MM.1S (cell line): Measurements from ENCODE around the gene ATP6V1F.
A peak's percentile ranks its signal among the peaks of the same experiment; 100 is the strongest.

Source experiments
- DNase-seq: peaks from one replicate; pipeline ENCODE4 v3.0.0-alpha.2; 2015
- H2AFZ ChIP-seq: fragments of 300-600 bp; sonication (generic); 2 replicates; pipeline ENCODE4 v1.6.0; 2016; ENCODE audit warnings: antibody characterized with exemption, low read length
- H3F3A ChIP-seq: fragments of 300-600 bp; sonication (generic); 2 replicates; pipeline ENCODE4 v1.6.1; 2016; ENCODE audit warnings: mild to moderate bottlenecking, antibody characterized with exemption, low read length, moderate library complexity, mixed read lengths; ENCODE audit not compliant: insufficient read depth
- H3K27ac ChIP-seq: fragments of 300-600 bp; sonication (generic); 2 replicates; pipeline ENCODE4 v1.5.1; 2016; ENCODE audit warnings: mild to moderate bottlenecking, low read length
- H3K27me3 ChIP-seq: fragments of 300-600 bp; sonication (generic); replicated peaks from 2 replicates; pipeline ENCODE4 v1.6.0; 2016; ENCODE audit warnings: low read length; ENCODE audit not compliant: insufficient read depth
- H3K36me3 ChIP-seq: fragments of 300-600 bp; sonication (generic); replicated peaks from 2 replicates; pipeline ENCODE4 v1.6.1; 2016; ENCODE audit warnings: mild to moderate bottlenecking, low read length, mixed read lengths; ENCODE audit not compliant: insufficient read depth
- H3K4me1 ChIP-seq: fragments of 300-600 bp; sonication (generic); 2 replicates; pipeline ENCODE4 v1.6.1; 2016; ENCODE audit warnings: low read length, mixed read lengths
- H3K4me2 ChIP-seq: fragments of 300-600 bp; sonication (generic); 2 replicates; pipeline ENCODE4 v1.6.0; 2016; ENCODE audit warnings: low read depth, low read length
- H3K4me3 ChIP-seq: fragments of 300-600 bp; sonication (generic); 2 replicates; pipeline ENCODE4 v1.5.1; 2016; ENCODE audit warnings: low read length, mixed read lengths
- H3K79me2 ChIP-seq: fragments of 300-600 bp; sonication (generic); 2 replicates; pipeline ENCODE4 v1.6.1; 2016; ENCODE audit warnings: mixed run types, low read length, mixed read lengths
- H3K9ac ChIP-seq: fragments of 300-600 bp; sonication (generic); 2 replicates; pipeline ENCODE4 v1.6.1; 2016; ENCODE audit warnings: low read length, mixed read lengths
- H3K9me2 ChIP-seq: fragments of 300-600 bp; sonication (generic); replicated peaks from 2 replicates; pipeline ENCODE4 v1.6.1; 2016; ENCODE audit warnings: mild to moderate bottlenecking, low read length, mixed read lengths; ENCODE audit not compliant: insufficient read depth
- H3K9me3 ChIP-seq: fragments of 300-600 bp; sonication (generic); replicated peaks from 2 replicates; pipeline ENCODE4 v1.6.1; 2016; ENCODE audit warnings: mild to moderate bottlenecking, low read length, mixed read lengths; ENCODE audit not compliant: insufficient read depth
- H4K20me1 ChIP-seq: fragments of 300-600 bp; sonication (generic); 2 replicates; pipeline ENCODE4 v1.6.1; 2016; ENCODE audit warnings: mild to moderate bottlenecking, low read length, moderate library complexity, mixed read lengths; ENCODE audit not compliant: insufficient read depth
- EZH2 ChIP-seq: fragments of 300-600 bp; sonication (generic); optimal IDR thresholded peaks from 2 replicates; pipeline ENCODE3; 2017; ENCODE audit warnings: low read depth, mild to moderate bottlenecking, antibody characterized with exemption, low read length, mixed read lengths
- EZH2phosphoT487 ChIP-seq: fragments of 300-600 bp; sonication (generic); IDR thresholded peaks from 2 replicates; pipeline ENCODE4 v1.6.1; 2018; ENCODE audit warnings: antibody characterized with exemption, low read length
- TF ChIP-seq, protein P1 (sequence below): fragments of 300-600 bp; sonication (generic); IDR thresholded peaks from 2 replicates; pipeline ENCODE4 v1.5.1; 2016; ENCODE audit warnings: antibody characterized with exemption, low read length, mixed read lengths

Gene ATP6V1F

GRCh38 chr7:128881458-128882125, 18.9 kb downstream of the ATP6V1F start:
- no peak overlapping the region for H3K4me2 ChIP-seq
- H3K4me3 ChIP-seq = no peak overlapping the region
- TF ChIP-seq EZH2 (no peak), EZH2phosphoT487 (no peak)
- TF ChIP-seq, protein P1, sequence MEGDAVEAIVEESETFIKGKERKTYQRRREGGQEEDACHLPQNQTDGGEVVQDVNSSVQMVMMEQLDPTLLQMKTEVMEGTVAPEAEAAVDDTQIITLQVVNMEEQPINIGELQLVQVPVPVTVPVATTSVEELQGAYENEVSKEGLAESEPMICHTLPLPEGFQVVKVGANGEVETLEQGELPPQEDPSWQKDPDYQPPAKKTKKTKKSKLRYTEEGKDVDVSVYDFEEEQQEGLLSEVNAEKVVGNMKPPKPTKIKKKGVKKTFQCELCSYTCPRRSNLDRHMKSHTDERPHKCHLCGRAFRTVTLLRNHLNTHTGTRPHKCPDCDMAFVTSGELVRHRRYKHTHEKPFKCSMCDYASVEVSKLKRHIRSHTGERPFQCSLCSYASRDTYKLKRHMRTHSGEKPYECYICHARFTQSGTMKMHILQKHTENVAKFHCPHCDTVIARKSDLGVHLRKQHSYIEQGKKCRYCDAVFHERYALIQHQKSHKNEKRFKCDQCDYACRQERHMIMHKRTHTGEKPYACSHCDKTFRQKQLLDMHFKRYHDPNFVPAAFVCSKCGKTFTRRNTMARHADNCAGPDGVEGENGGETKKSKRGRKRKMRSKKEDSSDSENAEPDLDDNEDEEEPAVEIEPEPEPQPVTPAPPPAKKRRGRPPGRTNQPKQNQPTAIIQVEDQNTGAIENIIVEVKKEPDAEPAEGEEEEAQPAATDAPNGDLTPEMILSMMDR = no peak
- H3K9me2 ChIP-seq = no peaks in the 10 kb centered on the region
- H3K27ac ChIP-seq = no peak overlapping the region
- H2AFZ ChIP-seq = no peak overlapping the region
- peaks cover 5% of the 10 kb centered on the region for H3K4me1 ChIP-seq
- no peaks in the 10 kb centered on the region for H3K36me3 ChIP-seq
- H3K27me3 ChIP-seq = no peaks in the 10 kb centered on the region
- no peaks in the 10 kb centered on the region for H3F3A ChIP-seq
- DNase-seq = no peak
- H3K9me3 ChIP-seq = no peaks in the 10 kb centered on the region
- H4K20me1 ChIP-seq = no peaks in the 10 kb centered on the region
- no peak overlapping the region for H3K9ac ChIP-seq
- H3K79me2 ChIP-seq = no peaks in the 10 kb centered on the region

GRCh38 chr7:128882134-128882533, 19.5 kb downstream of the ATP6V1F start:
- H3K79me2 ChIP-seq = no peaks in the 10 kb centered on the region
- no peak for DNase-seq

DNA sequence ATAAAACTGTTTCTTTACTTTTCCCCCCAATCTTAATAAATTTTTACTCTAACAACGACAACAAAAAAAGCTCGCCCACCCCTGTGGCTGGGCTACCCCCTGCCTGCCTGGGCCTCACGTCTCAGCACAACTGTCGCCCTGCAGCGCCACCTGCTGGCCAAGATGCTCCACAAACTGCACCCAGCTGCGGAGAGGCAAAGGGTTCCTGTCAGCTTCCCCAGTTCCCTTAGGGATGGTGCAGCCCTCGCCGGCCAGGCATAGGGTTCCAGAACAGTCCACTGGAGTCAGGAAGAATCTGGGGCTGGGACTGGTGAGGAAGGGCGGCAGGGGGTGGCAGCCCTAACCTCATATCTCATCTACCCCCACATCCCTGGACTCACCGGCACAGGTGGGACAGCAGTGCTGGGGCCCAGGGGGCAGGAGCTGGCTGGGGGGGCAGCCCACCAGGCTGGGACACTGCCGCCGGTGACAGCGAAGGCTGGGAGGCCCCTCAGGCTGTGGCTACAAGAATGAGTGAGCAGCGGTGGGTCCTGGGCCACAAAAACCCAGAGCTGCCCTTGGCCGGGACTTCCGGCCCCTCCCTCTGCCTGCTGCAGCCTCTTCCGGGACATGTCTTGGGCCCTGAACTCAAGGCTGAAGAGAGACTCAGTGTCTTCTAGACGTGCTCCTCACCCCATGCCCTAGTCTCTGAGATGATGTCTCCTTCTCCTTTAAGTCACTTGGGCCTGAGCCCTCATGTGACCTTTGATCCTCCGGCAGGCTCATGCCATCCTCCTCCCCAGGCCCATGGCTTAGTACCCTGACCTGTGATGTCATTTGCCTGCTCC, 21.2 kb downstream of the ATP6V1F start:
- no peaks in the 10 kb centered on the region for H3K9me3 ChIP-seq
- peak; percentile 91 for DNase-seq
- H3K4me3 ChIP-seq = peak overlapping the region; percentile 73
- peak overlapping the region; percentile 64 for H3K9ac ChIP-seq
- H3F3A ChIP-seq = no peaks in the 10 kb centered on the region
- peak overlapping the region; percentile 71 for H3K4me2 ChIP-seq
- H4K20me1 ChIP-seq = no peaks in the 10 kb centered on the region
- H3K27me3 ChIP-seq = peaks cover 3% of the 10 kb centered on the region; the same call in 1 of the 2 replicates
- no peaks in the 10 kb centered on the region for H3K9me2 ChIP-seq
- no peaks in the 10 kb centered on the region for H3K79me2 ChIP-seq
- no peaks in the 10 kb centered on the region for H3K36me3 ChIP-seq
- H3K4me1 ChIP-seq = peaks cover 5% of the 10 kb centered on the region
- no peak for TF ChIP-seq EZH2phosphoT487
- TF ChIP-seq, protein P1 = peak; percentile 99
- no peak for TF ChIP-seq EZH2
- peak overlapping the region; percentile 2; the same call in 1 of the 2 replicates for H3K27ac ChIP-seq
- H2AFZ ChIP-seq = peak overlapping the region; percentile 95

More at GRCh38 chr7:128882134-128882533, 19.5 kb downstream of the ATP6V1F start:
- Histone ChIP-seq H3K4me3 (no peak overlapping the region), H3K4me2 (no peak overlapping the region), H3K9me2 (no peaks in the 10 kb centered on the region), H3K4me1 (peaks cover 5% of the 10 kb centered on the region), H3K9ac (no peak overlapping the region), H2AFZ (no peak overlapping the region), H3F3A (no peaks in the 10 kb centered on the region), H4K20me1 (no peaks in the 10 kb centered on the region), H3K36me3 (no peaks in the 10 kb centered on the region), H3K9me3 (no peaks in the 10 kb centered on the region), H3K27ac (no peak overlapping the region), H3K27me3 (no peaks in the 10 kb centered on the region)
- TF ChIP-seq, protein P1 = no peak
- TF ChIP-seq EZH2phosphoT487 (no peak), EZH2 (no peak)
